ENCODE measurements around the gene CYB561A3.

Gene CYB561A3

DNA sequence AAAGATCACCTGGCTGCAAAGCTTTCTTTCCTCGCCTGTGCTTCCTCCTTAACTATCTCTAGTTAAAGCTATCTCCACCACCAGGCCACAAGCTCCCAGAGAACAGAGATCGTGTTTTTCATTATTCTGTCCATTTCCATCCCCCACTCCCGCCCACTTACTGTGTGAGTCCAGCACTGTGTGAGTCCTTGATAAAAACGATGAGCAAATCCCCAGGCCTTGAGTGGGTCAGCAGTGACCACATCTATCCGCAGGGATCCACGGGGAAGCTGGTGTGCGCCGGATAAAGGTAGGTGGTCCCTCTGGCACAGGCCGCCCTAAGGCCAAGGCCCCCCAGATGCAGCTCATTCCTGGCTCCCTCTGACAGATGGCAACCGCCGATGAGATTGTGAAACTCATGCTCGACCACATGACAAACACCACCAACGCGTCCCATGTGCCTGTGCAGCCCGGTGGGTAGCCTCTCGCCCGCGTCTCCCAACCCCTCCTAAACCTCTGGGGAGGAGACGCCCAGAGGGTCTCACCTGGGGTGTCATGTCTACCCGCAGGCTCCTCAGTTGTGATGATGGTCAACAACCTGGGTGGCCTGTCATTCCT is 19.4 kb downstream of the CYB561A3 start:
- FAIRE-seq = no peak

DNA sequence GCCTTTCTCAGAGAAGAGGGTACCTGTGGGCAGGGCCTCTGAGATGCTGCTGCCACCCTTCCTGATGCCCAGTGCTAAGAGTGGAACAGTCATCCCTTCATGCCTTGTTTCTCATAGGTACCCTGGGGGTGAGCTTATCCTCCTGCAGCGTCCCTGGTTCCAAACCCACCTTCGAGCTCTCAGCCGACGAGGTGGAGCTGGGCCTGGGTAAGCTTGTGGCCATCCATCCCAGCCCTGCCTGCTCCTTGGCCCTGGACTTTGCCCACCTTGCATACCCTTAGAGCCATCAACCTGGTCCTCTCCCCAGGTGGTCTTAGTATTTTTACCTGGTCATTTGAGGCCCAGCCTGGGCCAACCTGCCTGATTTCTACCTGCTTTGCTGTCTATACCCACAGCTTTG is 20.0 kb downstream of the CYB561A3 start:
- no peak for FAIRE-seq

DNA sequence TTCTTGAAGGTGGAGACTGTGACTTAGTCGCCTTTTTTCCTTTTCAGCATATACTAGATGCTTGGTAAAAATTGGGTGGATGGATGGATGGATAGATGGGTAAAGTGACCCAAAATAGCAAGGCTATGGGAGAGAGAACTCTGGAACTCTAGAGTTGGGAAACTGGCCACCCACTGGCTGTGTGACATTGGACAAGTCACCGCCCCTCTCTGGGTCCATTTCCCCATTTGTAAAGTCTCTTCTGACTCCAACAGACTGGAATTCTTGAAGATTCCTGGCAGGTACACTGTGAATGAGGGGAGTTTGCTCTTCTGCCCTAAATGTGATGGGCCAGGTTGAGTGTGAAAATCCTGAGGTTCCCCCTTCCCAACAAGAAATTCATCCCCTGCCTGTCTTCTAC is 20.7 kb downstream of the CYB561A3 start:
- FAIRE-seq = no peak

DNA sequence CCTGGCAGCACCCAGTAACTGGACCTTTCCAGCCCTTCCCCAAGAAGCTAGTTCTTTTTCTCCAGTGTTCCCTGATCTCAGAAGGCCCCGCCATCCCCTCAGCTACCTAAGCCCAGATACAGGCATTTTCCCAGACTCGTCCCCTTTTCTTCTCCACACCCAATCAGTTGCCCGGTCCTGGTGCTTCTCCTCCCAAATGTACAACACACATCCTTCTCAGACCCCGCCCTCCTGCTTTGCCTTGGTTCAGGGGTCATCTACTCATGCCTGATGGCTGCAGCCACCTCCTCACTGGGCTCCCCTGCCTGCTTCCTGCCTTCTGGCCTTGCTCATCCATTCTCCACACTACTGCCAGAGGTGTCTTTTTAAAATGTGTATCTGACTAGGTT is 22.2 kb downstream of the CYB561A3 start:
- FAIRE-seq = no peak

DNA sequence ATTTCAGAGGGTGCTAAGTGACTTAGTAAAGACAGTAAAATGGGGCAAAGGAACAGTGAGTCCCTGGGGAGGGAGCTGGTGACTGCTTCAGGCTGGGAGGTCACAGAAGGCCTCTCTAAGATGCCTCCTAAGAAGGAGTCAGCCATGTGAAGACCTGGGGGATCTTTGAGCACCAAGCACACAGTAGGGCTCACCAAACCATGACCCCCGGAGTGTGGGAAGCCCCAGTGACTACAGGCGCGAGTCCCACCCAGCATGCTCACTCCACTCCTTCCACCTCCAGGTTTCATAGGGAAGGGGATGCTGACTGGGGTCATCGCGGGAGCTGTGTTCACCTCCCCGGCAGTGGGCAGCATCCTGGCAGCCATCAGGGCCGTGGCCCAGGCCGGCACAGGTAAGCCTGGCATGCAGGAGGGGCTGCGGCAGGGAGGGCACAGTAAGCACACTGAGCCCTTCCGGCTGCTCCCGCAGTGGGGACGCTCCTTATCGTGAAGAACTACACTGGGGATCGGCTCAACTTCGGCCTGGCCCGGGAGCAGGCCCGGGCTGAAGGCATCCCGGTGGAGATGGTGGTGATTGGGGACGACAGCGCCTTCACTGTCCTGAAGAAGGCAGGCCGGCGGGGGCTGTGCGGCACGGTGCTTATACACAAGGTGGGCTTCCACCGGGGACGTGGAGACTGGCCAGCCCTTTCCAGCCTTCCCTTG is 22.7 kb downstream of the CYB561A3 start:
- FAIRE-seq = no peak

DNA sequence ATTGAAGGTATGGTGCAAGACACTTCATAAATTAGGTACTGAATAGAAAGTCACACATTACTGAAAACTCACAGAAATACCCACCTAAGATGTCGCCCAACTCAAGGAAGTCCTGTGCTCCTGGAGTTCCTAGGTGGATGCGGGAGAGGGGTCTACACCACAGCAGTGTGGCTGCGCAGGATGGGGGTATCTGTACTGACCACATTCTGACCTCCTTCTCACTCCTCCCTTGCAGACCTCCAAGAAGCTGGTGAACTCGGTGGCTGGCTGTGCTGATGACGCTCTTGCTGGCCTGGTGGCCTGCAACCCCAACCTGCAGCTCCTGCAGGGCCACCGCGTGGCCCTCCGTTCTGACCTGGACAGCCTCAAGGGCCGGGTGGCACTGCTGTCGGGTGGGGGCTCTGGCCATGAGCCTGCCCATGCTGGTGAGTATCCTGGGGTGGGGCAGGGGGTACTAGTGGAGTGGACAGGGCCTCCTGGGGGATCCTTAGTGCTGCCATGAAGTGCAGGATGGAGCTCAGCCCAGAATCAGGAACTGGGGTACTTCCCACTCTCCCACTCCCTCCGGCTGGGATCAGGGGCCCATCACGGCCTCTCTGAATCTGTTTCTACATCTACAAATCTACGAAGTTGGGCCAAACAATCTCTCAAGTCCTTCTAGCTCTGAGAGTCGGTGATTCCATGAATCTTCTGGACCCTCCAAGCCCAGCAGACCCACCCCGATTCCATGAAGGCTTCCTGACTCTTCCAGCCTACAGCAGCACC is 23.8 kb downstream of the CYB561A3 start:
- FAIRE-seq = no peak

DNA sequence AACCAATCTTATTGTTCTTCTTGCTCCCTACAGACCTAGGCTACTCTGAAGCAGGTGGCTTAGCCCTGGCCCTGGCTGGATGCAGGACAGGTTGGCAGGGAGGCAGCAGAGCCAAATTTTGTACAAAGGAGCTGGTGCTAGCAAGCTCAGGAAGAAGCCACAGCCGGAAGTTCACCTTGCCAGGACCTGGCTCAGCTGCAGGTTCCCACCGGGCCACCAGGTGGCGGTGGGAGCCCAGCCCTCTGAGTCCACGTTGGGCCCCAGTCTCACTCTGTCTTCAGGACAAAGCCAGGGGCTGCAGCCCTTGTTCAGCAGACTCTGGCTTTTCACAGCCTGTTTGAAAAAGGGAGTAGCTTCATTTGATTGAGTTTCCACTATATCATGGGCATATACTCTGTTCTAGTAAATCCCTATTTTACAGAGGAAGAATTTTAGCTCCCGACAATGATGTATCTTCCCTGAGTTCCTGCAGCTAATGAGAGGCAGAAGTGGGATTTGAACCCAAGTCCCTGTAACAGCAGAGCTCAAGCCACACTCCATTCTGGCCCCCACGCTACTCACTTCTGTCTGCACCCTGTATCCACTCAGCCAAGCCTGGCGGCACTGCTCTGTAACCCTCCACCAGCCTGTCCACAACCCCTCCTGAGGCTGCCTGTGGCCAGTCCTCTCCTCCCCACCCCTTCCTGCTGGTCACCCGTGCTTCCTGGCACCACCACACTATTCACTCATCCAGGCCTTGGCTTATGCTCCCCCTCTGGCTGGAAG is 25.3 kb downstream of the CYB561A3 start:
- FAIRE-seq = no peak

DNA sequence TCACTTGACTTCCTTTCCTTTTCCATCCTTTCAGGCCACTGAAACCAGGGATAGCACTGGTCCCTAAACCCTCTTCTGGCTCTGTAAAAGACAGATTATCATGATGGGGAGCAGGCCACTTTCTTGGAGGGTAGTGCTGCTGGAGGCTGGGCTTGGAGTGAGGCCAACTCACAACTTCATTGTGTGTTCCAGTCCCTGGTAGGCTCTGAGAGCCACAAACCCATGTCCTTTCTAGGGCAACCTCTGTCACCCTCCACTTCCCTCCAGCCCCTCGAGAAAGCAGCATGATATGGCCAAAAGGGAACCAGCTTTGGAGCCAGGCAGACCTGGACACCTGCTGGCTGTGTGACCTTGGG is 26.3 kb downstream of the CYB561A3 start:
- no peak for FAIRE-seq

DNA sequence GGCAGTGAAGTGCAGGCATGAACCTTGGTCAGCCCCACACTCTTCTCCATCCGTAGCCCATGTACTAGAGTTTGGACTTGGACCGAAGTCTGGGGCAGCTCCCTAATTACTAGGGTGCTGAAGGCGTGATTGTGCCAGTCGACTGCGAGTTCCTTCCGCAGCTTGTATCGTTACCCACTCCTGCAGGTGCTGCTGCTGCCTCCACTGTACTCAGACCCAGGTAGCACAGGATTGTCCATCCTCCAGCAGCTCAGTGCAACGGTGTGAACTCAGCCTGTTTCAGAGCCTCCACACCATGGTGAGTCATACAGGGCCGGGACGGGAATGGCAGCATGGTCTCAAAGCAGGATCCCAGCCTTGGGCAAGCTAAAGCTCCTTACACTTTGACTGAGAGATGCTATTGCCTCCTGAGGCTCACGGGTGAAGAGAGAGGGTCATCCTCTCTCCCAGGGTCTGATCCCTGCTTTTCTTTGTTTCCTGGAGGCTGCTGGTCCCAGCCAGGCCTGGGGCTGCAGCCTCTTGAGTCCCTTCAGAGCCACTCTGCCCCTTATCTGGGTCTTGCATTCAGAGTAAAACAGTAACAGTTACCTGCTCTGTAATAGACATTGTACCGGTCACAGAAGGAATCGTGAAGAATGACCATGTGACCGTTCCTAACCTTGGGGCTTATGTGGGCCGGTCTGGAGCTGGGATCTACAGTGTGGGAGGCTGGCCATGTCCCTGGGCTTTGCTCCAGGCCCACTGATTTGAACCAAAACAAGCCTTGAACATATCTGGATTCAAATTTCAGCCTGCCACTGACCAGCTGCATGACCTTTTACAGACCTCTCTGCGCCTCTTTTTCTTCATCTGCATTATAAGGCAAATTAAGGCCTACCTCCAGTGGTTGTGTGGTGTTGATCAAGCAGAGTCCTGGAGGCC is 27.0 kb downstream of the CYB561A3 start:
- no peak for FAIRE-seq

DNA sequence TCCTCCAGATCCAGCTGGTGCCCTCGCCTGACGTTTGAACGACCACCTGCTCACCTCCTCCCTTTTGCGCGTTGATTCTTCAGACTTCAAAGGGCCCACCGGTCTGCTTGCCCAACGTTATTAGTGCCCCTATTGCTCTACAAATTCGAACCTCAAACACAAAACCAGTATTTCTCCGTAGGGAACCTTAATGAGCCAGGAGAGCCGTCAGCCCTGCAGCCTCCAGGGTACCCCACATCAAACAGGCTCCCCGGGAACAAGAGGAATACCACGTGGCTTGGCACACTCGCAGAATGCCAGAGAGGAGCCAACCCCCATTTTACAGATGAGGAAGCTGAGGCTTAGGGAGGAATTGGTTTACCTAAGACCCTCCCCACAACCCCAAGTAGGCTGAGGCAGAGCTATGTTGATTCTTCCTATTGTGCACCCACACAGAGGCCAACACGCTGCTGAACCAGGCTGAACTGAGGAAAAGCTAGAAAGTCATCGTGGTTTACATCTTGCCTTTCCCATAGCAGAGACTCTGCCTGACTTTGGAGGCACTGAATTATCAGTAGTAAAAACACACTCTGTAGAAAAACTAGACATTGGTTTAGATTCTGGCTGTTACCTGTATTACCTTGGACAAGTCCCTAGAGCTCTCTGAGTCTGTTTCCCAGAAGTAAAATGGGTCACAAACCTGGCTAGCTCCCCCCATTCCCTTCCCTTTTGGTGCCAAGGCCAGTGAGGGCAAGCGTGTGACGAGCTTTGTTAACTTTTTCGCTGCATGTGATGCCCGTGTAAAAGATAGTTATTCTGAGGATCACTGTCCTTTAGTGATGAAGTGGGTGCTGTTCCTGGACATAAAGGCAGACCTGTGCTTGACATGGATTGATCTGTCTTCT is 27.9 kb downstream of the CYB561A3 start:
- FAIRE-seq = no peak

DNA sequence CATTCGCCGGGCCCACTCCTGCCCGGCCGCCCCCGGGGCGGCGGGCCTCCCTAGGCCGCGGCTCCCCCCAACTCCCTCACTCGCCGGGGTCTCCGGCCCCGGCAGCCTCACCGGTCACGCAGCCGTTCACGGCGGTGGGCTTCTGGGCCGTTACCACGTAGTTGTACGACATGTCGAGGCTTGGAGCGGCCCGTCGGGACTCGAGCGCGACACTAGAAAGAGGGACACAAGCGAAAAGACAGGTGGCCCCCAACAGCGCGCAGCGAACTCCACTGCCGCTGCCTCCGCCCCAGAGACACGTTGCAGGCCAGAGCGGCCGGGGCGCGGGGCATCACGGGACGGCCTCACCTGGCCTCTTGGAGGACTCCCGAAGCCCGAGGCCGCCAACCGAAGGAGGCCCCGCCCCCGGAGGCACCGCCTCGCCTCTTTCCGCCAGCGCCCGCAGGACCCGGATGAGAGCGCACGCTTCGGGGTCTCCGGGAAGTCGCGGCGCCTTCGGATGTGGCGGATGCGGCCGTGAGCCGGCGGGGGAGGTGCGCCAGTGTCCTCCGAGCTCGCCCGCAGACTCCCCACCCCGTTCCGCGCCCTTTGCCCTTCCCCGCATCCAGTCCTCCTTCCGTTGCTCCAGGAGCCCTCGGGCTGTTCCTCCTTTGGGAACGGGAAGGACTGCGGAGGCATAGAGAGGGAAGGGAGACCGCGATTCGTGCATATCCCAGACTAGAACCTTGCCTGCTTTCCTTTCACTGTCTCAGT is 28.7 kb downstream of the CYB561A3 start, which contains the start of the genes DDB1 and TKFC:
TSS of gene DDB1 (minus strand) at position 309 of the 753 bp plus-strand sequence. CDS start at position 172, 137 bp downstream.
TSS of gene TKFC (plus strand) at position 432 of the 753 bp plus-strand sequence. CDS start 1,501 bp downstream, outside the sequence.
- FAIRE-seq = peak; percentile 63

DNA sequence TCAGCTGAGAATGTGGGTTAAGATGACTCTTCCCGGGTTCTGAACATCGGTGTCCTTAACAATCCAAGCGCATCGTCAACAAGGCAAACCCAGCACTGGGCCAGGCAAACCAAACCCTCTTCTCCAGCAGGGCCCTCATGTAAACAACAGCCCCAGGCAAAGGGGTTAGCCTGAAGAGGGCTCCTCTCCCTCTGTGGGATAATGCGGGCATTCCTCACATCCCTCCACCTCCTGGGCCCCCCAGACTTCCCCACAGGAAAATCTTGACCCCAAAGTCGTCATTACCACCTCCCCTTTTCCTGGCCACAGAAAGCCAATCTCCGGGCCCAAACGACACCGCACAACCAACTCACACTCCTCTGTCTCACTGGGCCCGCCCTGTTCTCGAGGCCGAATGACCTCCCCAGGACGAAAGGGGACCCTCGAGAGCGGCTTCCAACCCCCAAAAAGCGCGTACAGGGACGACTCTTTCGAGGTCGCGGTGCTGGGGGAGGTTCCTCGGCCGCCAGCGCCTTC is 29.3 kb downstream of the CYB561A3 start:
- no peak for FAIRE-seq

DNA sequence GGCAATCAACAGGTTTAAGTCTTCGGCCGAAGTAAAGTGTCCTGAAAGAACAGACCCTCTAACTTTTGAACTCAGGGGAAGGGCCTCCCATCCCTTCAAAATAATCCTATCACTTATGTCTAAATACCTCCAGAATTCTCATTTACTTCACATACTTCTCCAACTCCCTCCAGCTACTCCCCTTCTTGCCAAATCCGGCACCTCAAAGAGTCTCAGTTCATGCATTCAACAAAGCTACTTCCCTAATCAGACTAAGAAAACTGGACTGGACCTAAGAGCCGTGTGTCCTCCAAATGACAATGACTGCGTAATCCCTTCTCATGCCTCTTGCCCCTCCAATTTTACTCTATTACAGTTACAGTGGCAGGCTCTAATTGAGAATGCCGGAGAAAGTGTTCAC is 30.0 kb downstream of the CYB561A3 start:
- no peak for FAIRE-seq

DNA sequence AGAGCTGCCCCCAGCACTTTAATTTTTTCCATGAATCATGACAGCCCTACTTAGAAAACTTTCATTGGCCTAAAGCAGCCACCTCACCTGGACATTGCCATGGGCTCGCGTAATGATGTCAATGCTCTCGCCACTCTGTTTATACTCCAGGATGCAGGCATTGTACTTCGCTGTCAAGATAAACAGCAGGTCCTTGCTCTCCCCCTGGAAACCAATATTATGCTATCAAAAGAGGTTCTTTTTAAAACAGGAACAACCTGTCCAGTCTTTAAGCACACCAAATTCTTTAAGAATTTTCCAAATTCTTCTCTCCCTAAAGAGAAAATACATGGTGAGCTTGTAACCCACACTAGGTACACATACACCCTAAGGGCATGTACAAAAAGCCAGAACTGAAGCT is 31.8 kb downstream of the CYB561A3 start:
- no peak for FAIRE-seq

DNA sequence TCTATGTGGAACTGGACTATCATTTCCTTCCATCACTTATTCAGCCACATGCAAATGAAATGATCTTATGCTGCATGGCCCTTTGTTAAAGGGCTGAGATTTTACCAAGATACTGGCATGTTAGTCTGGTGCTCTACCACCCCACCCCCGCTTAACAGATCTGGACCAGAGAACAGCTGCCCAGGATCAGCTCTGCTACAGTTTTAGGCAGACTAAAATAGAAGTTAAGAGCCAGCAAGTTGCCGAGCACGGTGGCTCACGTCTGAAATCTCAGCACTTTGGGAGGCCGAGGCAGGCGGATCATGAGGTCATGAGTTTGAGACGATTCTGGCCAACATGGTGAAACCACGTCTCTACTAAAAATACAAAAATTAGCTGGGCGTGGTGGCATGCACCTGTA is 33.3 kb downstream of the CYB561A3 start:
- FAIRE-seq = no peak

DNA sequence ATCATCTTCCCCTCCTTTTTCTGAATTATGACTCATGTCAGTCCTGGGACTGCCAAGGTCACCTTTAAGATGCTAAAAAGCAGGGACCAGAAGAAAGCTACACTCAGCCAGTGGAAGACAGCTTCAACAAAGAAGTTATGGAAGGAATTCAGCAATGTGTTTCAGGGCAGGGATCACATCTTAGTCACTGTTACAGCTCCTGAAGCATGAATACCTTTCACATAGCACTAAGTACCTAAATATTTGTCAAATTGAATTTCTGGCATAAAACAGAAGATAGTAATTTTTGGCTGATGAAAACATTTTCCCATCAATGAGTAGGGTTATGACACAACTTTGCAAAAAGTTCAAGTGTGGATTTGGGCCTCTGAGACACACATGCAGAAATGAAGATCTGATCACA is 34.0 kb downstream of the CYB561A3 start:
- FAIRE-seq = no peak

DNA sequence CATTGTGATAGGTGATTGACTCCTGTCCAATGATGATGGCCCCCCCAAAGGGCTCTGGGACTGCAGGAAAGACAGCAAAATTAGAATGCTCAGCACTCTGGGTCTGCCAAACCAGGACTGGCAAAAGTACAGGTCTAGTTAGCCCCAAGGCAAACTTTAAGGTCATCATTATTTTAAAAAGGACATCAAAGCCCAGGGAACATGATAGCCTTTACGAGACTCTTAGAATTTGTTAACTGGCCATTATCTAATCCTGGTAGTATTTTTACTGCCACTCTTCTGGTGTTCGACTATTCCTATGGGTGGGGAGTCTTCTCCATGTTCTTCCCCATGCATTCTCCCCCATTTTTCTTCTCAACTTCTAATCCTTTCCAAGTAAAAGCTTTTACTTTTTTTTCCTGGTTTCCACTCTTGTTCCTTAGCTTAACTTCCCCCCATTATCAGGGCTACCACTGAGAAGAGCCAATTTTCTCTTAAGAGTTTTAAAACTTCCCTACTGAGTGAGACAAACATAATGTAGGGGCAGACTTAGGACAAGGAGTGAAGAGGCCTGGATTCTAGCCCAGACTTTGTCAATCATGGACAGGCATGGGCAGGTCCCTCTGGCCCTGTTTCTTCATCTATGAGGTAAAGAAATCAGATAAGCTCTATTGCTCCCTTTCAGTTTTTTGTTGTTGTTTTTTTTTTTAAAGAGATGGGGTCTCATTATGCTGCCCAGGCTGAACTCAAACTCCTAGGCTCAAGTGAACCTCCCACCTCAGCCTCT is 35.9 kb downstream of the CYB561A3 start:
- FAIRE-seq = no peak

DNA sequence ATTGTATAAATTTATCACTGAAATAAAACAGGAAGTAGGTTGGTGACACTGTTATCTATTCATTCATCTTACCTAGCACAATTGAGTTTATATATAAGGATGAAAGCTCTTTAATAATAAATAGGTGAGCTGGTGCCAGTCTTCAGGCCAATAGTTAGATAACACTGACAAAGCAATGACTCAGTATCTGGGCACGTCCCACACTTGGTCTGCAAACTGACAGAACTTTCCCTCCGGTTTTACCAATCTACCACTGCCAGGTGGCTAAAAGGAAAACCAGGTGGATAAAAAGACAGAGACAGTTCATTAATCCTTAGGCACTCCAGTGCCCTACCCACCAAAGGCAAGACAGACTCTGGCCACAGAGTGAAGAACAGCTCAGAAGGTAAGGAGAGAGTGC is 46.4 kb downstream of the CYB561A3 start:
- FAIRE-seq = no peak

DNA sequence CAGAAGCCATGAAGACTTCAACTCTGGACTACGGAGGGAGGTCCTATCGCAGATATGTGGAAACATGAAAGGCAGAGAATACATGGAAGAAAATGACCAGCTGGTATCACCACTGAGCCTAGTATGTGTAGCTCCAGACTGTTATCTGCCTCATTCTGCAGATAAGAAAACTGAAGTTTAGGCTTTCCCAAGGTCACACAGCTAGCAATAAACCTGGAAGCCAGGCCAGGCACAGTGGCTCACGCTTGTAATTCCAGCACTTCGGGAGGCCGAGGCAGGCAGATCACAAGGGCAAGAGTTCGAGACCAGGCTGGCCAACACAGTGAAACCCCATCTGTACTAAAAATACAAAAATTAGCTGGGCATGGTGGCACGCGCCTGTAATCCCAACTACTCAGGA is 50.9 kb downstream of the CYB561A3 start:
- no peak for FAIRE-seq

All from G401.6 (cell line).